GM18951 (cell line): ENCODE results near the gene PMM1.
A peak's percentile ranks its signal among the peaks of the same experiment; 100 is the strongest.

Experiments
- POLR2A ChIP-seq: IDR thresholded peaks from 4 replicates; pipeline ENCODE4 v1.6.1; 2011; ENCODE audit warnings: mild to moderate bottlenecking; ENCODE audit not compliant: insufficient read length, insufficient read depth; ENCODE audit errors: extremely low read depth
- in situ Hi-C: fragments of 300-500 bp; cut with MboI; formaldehyde crosslinking; loops from one replicate; pipeline ENCODE4 v1.12.0; 2022; ENCODE audit warnings: low sequenced_read_pairs, mixed read lengths, inconsistent platforms; ENCODE audit not compliant: unreplicated experiment

PMM1 gene

DNA sequence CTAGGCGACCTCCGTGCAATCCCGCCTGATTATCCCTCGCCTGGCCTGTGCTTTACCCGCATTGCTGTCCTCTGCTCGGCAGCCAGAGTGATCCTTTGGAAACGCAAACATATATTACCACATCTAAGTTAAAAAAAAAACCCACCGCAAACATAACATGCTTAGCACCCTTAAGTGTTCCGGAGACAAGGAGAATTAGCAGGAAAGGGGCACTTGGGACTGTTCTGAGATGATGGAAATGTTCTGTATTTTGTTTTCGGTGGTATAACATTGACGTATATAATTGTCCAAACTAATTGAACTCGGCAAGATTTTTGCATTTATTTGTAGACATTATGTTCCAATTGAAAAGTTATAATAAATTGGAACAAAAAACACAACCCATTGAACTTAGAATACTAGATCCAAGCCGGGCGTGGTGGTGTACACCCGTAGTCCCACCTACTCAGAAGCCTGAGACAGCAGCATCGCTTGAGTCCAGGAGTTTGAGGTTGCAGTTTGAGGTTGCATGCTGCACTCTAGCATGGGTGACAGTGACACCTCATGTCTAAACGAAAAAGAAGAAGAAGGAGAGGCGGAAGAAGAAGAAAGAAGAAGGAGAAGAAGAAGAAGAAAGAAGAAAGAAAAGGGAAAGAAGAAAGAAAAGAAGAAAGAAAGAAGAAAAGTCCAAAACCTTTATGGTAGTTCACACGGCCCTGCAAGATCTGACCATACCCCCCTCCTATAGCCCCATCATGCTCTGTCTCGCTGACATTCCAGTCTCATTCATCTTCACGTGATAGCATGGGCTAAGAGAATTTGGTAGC lies 44.8 kb downstream of the PMM1 start:
- no peak for TF ChIP-seq POLR2A
- in situ Hi-C loops: no loop called here

GRCh38 chr22:41543854-41544670 lies 45.6 kb downstream of the PMM1 start, which contains the start of gene POLR3H:
Gene POLR3H (minus strand): TSS chr22:41544470. CDS start chr22:41544101, 369 bp downstream.
- in situ Hi-C loops: no loop called here

DNA sequence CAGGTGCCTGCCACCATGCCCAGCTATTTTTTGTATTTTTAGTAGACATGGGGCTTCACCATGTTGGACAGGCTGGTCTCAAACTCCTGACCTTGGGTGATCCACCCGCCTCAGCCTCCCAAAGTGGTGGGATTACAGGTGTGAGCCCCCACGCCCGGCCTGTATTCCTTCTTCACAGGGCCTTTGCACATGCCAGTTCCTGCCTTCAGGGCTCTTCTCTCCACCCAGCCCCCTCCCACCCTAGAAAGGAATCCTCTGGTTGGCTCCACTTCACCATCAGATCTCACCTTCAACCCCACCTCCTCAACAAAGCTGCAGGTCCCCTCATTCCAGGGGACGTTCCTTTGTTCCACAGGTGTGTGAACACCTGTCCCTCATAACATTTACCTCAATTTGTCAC lies 47.4 kb downstream of the PMM1 start:
- in situ Hi-C loops: no loop called here

More at GRCh38 chr22:41543854-41544670, 45.6 kb downstream of the PMM1 start, which contains the start of gene POLR3H:
- peak; percentile 71 for TF ChIP-seq POLR2A

GRCh38 chr22:41541484-41541883 lies 48.2 kb downstream of the PMM1 start:
- in situ Hi-C loops: no loop called here

More for the DNA sequence above, 47.4 kb downstream of the PMM1 start:
- TF ChIP-seq POLR2A: no peak

DNA sequence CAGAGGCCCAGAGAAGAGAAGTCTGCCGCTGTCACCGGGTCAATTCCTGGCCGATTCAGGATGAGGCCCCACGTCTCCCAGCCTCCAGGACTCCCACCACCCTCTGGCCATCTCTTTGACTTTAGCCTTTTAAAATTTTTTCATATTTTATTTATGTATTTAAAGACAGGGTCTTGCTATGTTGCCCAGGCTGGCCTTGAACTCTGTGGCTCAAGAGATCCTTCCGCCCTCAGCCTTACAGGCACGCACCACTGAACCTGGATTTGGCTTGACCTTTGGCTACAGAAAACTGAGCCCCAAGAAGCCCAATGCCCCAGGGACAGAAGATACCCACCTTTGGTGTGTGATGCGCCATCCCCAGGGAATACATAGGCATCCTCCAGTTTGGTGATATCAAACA lies 49.3 kb downstream of the PMM1 start:
- TF ChIP-seq POLR2A: no peak
- in situ Hi-C loops: no loop called here

More at GRCh38 chr22:41541484-41541883, 48.2 kb downstream of the PMM1 start:
- no peak for TF ChIP-seq POLR2A

- TF ChIP-seq POLR2A: no peak
- in situ Hi-C loops: no loop called here
Measured at GRCh38 chr22:41540006-41540315, 49.7 kb downstream of the PMM1 start.

GRCh38 chr22:41539146-41540005 lies 50.3 kb downstream of the PMM1 start:
- no peak for TF ChIP-seq POLR2A
- in situ Hi-C loops: no loop called here

- in situ Hi-C loops: no loop called here
- TF ChIP-seq POLR2A: no peak
Measured at GRCh38 chr22:41538583-41538982, 51.1 kb downstream of the PMM1 start.

GRCh38 chr22:41537203-41537602 lies 52.4 kb downstream of the PMM1 start:
- TF ChIP-seq POLR2A: no peak

GRCh38 chr22:41535244-41535643 lies 54.4 kb downstream of the PMM1 start:
- no peak for TF ChIP-seq POLR2A
- in situ Hi-C loops: no loop called here

More at GRCh38 chr22:41537203-41537602, 52.4 kb downstream of the PMM1 start:
- in situ Hi-C loops: no loop called here

- TF ChIP-seq POLR2A: no peak
- in situ Hi-C loops: loop anchor here (5.0 kb wide), 1 partner anchor 132 kb away; no protein-coding TSS in a partner anchor
Measured at GRCh38 chr22:41534219-41534618, 55.4 kb downstream of the PMM1 start.

- TF ChIP-seq POLR2A: peak; percentile 32
- in situ Hi-C loops: loop anchor here (5.0 kb wide), 1 partner anchor 131 kb away; no protein-coding TSS in a partner anchor
Measured at GRCh38 chr22:41532908-41533825, 56.5 kb downstream of the PMM1 start.
